ENCODE data around the gene TMEM50B.
"Not testable (repeated sequence)": the region's sequence is repeated elsewhere in the genome, so short reads cannot be mapped to it uniquely, and the experiment has no call there.

TMEM50B gene

DNA sequence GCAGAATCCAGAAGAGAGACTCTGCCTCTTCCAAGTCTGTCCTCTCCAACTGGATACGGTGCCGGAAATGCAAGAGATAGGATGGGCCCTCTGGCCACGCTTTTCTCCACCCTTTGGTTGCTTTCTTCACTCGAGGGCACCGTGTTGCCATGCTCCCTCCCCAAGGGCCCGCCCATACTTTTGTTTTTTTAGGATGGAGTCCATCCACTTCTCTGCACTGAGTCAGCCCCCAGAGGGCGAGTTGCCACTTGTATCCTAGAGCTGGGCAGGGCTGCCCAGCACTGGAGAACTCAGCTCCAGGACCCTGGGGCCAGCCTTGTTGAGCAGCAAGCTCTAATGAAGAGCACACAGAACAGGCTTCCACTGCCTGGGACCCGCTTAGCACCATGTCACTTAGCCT, 51.1 kb downstream of the TMEM50B start:
- no peak for DNase-seq (ENCODE audit: low read depth, low spot score)

DNA sequence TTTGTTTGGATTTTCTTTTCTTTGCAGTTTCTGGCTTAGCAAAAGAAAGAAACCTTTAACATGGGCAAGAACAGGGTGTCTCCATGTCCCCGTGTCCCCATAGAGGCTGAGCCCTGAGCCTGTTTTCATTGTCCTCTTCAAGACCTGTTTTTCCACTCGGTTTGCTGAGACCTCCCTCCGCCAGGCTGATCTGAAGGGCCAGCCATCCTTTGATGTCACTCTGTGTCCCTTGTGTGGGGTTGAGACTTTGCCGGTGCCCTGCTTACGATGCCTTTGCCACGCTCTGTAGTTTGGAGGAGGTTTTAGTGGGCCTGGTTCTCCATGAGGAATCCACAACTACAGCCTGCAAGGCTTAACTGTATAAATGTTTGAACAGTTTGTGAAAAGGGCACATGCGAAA, 52.7 kb downstream of the TMEM50B start:
- DNase-seq (ENCODE audit: low read depth, low spot score), result no peak

DNA sequence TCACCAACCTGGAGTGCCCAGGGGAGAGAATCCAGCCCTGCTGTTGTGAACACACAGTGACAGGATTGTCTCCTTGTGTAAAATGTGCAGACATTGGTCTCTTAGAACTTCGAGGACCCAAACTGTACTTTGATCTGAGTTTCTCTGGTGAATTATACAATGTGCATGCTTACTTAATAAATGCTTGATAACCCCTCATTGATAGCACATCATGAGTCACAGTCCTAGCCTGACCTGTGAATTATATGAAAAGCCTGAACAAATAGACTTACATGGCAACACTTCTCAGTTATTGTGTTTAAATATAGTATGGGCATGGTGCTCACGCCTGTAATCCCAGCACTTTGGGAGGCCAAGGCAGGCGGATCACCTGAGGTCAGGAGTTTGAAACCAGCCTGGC, 53.9 kb downstream of the TMEM50B start:
- DNase-seq (ENCODE audit: low read depth, low spot score), result no peak

DNA sequence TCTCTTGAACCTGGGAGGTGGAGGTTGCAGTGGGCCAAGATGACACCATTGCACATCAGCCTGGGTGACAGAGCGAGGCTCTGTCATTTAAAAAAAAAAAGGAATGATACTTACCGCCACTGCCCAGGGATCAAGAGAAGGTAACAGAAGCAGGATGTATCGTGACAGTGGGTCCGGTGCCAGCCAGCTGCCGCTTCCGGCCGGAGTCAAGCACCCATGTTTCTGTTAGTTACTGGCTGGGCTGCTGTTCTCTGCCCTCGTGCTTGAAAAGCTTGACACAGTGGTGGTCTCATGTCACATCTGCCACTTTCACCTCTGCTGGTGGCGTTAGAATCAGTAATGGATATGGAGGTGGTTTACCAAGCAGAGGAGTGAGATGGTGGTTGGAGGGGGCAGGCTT, 55.6 kb downstream of the TMEM50B start:
- no peak for DNase-seq (ENCODE audit: low read depth, low spot score)

DNA sequence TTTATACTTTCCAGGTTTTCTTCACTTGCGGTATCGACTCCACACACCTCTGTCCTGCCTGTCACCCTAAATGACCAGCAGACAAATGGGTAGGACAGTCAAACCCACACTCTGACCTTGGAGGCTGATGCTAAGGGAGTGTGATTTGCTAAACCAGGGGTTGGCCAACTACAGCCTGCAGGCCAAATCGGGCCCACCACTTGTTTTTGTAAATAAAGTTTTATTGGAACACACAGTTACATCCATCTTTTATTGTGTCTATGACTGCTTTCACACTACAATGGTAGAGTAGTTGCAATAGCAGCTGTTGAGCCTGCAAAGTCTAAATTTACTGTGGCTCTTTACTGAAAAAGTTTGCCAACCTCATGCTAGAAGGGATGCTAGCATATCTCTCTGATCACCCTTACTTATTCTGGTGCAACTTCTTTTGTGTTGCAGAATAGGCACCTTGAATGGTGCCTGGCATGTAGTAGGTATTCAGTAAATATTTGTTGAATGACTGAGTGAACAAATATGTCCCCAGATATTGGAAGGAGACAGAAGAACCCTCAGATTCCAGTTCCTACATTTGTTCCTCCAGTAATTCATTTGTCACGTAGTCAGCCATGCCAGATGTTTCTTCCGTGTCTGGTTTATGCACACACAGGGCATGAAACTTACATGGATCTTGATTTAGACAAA, 57.9 kb downstream of the TMEM50B start:
- DNase-seq (ENCODE audit: low read depth, low spot score), result no peak

DNA sequence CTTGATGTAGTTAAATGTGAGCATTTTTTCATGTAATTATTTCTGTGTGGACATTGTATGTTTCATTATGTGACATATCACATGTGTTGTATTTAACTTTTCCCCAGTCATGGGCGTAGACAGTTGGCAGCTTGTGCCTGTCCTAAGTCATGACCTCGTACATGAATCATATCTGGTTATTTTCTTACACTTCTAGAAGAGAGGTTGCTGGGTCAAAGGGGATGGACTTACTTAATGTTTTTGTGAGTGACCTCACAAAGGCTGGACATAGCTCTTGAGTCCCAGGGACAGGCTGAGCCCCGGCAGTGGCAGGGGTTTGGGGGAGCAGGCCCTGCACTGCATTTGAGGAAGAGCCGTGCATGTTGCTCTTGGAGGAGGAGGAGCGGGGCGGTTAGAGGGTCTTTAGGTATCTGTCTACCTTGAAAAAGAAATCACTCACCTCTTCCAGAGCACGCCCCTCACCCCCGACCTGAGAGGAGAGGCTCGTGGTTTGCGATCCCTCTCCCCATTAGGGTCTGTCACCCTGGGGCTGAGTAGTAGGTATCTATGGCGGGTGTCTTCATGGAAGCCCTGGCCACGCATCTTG, 60.1 kb downstream of the TMEM50B start:
- DNase-seq (ENCODE audit: low read depth, low spot score), result no peak

DNA sequence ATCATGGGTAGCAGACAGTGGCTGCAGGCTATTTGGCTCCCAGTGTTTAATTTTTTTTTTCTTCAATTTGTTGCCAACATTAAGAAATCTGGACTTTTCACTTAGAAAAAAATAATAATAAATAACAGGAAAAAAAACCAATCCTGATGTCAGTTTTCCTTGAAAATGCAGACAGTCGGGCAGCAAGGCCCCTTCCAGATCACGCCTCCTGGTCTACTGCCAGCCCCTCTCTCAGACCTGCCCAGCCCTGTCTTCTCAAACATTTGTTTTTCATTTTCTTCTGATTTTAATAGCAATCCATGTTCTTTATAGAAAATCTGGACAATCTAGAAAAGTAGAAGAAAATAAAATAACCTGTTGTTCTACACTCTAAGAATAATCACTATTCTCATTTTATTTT, 61.1 kb downstream of the TMEM50B start:
- no peak for DNase-seq (ENCODE audit: low read depth, low spot score)

DNA sequence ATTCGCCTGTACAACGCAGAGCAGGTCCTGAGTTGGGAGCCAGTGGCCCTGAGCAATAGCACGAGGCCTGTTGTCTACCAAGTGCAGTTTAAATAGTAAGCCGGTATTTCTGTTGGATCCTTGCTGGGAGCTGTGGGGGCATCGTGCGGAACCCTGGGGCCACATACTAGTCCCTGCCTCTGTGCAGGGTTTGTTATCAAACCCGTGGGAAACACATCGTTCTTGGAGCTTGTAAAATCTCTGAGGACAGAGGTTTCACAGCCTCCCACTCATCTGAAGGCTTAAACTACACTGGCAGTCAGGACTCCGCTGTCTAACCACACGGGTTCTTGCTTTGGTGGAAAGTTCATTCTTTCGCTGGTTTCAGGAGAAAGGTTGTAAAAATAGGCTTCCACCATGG, 64.8 kb downstream of the TMEM50B start:
- no peak for DNase-seq (ENCODE audit: low read depth, low spot score)

DNA sequence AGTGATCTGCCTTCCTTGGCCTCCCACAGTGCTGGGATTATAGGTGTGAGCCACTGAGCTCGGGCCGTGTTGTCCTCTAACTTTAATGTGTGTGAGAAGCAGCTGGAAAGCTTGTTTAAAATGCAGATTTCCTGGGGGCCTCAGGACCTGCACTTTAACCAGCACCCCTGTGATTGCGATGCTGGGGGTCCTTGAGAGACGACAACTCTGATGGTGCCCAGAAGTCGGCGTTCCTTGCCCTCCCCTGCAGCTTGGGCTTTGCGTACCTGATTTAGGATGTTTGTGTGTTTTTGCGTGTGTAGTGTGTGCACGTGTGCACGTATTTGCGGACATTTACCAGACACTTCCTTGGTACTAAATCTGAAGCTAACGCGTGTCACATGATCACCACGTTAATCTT, 65.7 kb downstream of the TMEM50B start:
- no peak for DNase-seq (ENCODE audit: low read depth, low spot score)

DNA sequence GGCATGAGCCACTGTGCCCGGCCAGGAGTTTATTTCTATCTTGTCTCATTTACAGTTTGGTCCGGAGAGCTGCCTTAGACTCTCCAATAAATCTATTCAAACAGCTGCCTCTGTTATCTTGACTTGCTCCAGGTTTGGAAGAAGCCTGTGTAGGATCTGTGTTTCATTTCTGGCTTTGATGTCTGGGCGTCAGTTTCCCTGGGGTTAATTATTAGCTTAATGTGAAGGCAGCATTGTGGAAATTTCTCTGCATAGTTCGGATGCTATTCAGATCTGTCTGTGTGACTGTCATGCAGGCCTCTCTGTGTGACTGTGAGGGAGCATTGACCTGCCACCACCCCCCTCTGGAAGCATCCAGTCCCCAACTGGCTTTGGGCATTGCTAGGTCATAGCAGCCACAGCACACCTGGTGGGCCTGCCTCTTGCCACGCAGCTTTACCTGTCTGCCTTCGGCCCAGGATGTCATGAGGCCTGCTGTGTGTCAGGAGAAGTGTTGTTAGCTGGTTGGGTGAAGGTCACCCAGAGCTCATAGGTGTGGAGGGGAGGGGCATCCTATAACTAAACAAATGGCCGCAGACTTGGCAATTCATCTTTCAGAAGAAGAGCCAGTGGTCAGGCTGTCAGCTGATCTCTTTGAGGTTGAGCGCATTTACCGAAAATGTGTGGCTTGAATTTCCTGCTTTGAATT, 66.8 kb downstream of the TMEM50B start:
- DNase-seq (ENCODE audit: low read depth, low spot score), result no peak

DNA sequence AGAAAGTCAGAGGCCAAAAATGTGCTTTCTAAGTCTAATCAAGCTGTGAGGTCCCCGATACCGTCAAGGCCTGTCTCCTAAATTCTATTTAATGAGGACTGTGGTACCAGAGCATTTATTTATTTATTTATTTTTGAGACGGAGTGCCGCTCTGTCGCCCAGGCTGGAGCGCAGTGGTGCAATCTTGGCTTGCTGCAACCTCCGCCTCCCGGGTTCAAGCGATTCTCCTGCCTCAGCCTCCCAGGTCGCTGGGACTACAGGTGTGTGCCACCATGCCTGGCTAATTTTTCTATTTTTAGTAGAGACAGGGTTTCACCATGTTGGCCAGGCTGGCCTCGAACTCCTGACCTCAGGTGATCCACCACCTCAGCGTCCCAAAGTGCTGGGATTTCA, 67.3 kb downstream of the TMEM50B start:
- DNase-seq (ENCODE audit: low read depth, low spot score), result not testable (repeated sequence)

DNA sequence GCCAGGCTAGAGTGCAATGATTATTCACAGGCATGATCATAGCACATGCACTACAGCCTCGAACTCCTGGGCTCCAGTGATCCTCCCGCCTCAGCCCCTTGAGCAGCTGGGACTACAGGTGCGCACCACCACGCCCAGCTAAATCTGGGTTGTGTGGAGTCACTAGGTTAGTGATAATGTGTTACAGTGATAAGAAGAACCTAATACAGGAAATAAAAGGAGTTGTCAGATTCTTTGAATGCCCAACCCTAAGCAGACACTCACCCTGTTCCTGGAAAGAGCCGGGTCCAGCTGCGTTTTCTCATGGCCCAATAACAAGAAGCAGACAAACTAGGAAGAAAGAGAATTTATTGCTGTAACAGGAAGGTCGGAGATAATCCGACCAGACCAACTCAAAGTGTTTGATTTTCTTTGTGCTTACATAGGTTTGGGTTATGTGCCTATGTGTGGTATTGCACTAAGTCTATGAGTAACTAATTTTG, 67.8 kb downstream of the TMEM50B start:
- DNase-seq (ENCODE audit: low read depth, low spot score), result no peak

DNA sequence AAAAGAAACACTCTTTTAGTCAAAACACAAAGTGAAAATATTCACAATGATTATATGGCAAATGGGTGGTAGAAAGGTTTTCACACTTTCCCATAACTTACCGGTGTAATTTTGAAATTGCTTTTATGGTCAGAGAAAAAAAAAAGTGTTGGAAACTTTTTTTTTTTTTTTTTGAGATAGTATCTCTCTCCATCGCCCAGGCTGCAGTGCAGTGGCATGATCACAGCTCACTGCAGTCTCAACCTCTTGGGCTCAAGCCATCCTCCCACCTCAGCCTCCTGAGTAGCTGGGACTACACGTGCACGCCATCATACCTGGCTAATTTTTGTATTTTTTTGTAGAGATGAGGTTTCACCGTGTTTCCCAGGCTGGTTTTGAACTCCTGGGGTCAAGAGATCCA, 73.3 kb downstream of the TMEM50B start:
- no peak for DNase-seq (ENCODE audit: low read depth, low spot score)

DNA sequence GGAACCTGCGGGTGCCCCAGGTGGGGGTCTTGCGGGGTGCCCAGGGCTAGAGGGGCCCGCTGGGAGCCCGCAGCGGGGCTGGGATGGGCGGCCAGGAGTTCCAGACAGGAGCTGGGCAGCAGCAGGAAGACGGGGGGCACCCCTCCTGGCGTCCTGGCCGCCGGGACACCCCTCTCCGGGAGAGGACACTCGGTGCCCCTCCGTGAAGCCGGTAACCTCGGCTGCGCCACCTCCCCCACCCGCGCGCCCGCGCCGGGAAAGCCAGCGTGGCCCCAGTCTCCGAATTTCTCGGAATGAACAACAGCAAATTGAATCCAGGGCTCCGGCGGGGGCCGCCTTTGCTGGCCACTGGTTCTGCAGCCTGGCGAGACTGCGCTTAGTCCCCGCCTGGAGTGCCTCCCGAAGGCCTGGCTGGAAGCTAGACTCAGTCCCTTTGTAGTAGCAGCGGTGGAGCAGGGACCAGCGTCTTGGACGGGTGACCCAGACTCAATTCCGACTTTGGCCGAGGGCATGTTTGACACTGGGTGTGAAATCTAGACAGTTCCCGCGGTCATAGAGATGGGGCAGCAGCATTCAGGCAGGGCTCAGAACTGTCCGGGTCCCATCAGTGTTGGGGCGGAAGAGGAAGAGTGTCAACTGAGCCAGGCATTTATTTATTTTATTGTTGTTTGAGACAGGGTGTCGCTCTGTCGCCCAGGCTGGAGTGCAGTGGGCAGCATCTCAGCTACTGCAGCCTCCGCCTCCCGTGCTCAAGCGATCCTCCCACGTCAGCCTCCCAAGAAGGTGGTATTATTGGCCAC, 75.8 kb downstream of the TMEM50B start:
- no peak for DNase-seq (ENCODE audit: low read depth, low spot score)

DNA sequence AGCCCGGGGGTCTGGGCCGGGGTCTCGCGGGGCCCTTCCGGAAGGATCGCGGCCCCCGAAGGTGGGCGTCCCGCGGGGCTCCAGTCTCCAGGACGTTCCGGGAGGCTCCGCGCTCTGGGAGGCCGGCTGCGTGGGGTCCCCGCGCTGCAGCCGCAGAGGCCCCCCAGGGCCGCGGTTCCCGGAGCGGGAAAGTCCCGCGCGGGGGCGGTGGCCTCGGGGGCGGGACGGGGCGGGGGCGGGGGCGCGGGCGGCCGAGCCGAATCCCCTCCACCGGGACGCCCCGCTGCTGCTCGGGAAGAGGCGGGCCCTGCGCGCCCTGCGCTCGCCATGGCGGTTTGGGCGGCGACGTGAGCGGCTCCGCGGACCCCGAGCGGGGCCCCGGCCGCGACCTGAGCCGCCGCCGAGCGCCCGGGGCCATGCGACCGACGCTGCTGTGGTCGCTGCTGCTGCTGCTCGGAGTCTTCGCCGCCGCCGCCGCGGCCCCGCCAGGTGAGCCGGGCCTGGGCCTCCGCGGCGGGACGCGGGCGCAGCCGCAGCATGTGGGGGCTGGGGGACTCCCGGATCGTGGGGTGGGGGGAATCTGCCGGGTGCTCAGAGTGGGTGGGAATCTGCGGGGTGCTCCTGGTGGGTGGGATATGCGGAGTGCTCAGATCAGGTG, 76.5 kb downstream of the TMEM50B start, which contains the start of gene IFNGR2:
Gene IFNGR2 (plus strand): TSS at position 286 of the 658 bp plus-strand sequence. CDS start 131 bp downstream, at position 417.
- DNase-seq (ENCODE audit: low read depth, low spot score), result no peak

DNA sequence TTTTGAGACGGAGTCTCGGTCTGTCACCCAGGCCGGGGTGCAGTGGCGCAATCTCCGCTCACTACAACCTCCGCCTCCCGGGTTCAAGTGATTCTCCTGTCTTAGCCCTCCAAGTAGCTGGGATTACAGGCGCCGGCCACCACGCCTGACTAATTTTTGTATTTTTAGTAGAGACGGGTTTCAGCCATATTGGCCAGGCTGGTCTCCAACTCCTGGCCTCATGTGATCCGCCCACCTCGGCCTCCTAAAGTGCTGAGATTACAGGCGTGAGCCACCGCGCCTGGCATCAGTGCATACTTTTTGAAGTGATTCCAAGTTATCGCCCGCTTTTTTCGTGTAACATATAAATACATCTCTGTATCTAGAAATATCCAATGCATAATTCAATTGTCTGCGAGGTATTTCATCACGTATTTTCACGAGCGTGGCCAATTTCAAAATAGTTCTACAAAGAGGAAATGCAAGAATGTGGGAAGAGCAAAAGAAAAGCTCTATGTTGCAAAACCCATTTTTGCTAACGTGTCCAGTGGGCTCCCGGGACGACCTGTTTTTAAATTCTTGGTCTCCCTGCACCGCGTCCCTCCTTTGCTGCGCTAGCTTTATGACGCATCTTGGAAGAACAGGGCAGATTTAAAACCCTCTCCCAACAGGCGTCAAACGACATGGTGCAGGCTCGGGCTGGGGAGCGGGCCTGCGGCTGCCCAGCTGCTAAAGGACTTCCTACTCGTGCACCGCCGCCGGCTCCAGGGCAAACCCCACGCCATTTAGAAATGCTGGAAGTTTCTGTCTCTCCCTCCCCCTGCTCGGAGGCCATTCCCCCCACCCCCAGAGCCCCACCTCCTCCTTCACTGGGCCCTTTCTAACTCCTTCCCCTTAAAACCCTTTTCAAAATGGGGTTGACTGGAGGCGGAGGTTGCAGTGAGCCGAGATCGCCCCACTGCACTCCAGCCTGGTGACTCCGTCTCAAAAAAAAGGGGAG, 77.5 kb downstream of the TMEM50B start:
- DNase-seq (ENCODE audit: low read depth, low spot score), result peak; percentile 36

DNA sequence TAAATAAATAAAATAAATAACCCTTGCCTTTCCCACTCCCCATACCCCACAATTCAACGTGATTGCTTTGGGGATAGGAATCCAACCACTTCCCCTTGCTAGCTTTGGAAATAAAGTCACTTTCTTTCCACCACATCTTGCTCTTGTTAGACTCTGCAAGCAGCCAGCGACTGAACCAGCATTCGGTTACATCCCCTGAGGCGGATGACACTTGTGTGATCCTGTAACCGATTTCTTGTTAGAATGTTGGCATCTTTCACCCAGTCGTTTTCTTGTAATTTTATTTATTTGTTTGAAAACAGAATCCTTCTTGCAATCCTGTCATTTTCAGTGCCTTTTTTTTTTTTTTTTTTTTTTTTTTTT, 78.2 kb downstream of the TMEM50B start:
- DNase-seq (ENCODE audit: low read depth, low spot score), result no peak

All from brain pericyte (primary cell).